HepG2 (cell line): ENCODE results near the gene LIFR. TPM values are rescaled to one million over a fixed set of nuclear protein-coding genes. Genes with fewer than 3 reads are reported as not detected.

Experiments
- ATAC-seq: fragments of 200-7000 bp; cut with Tn5 transposase; 3 replicates; pipeline ENCODE4 v1.9.1; 2020; ENCODE audit warnings: mild to moderate bottlenecking, moderate library complexity
- BruUV-seq: library from RNA; stranded (reverse); fragments of 400-500 nt; replicated peaks from 2 replicates; lab custom pipeline; 2021; lab: Mats Ljungman, UMichigan
- CTCF ChIA-PET: fragments of 300-600 bp; formaldehyde crosslinking; extraction: SDS; loops from one replicate; lab custom pipeline; 2021; ENCODE audit warnings: low total read pairs, inconsistent platforms, low intra/inter-chr PET ratio; lab: Yijun Ruan, JAX
- POLR2A ChIA-PET: fragments of 350-600 bp; sonication (Branson Sonifier 250); formaldehyde crosslinking; loops from one replicate; lab custom pipeline; 2020; ENCODE audit warnings: antibody characterized with exemption, inconsistent platforms; lab: Yijun Ruan, JAX
- DNase-seq: peaks from one replicate; pipeline ENCODE4 v3.0.0-alpha.2; 2015; ENCODE audit warnings: low spot score
- FAIRE-seq: peaks from 3 replicates; lab custom pipeline; 2011; peaks lifted over from hg19 to GRCh38; lab: Jason Lieb, UNC
- H2AFZ ChIP-seq: one replicate; pipeline ENCODE4 v1.6.1; 2011; ENCODE audit warnings: low read length, inconsistent platforms
- H3K27ac ChIP-seq: fragments of 300-600 bp; 3 replicates; pipeline ENCODE4 v1.8.0; 2011; ENCODE audit warnings: mixed run types, mild to moderate bottlenecking, mixed read lengths, low read length, inconsistent platforms; ENCODE audit not compliant: insufficient read depth; ENCODE audit errors: extremely low read length
- H3K27me3 ChIP-seq, 2 experiments: fragments of 200-600 bp in 1 of 2; 2 replicates in 1 of 2; 3 replicates in 1 of 2; pipeline versions ENCODE4 v1.6.0 to v1.8.0; 2011; ENCODE audit warnings: low read length in 2 of 2, mild to moderate bottlenecking in 2 of 2, moderate library complexity in 2 of 2, inconsistent platforms in 1 of 2; ENCODE audit not compliant: insufficient read depth in 2 of 2, control insufficient read depth in 1 of 2
- H3K36me3 ChIP-seq, 2 experiments: fragments of 200-600 bp in 1 of 2; replicated peaks in 1 of 2; 2 replicates in 1 of 2; 3 replicates in 1 of 2; pipeline versions ENCODE4 v1.5.1 to v1.8.0; 2011; ENCODE audit warnings: low read length in 2 of 2, inconsistent platforms in 1 of 2; ENCODE audit not compliant: insufficient read depth in 2 of 2, control insufficient read depth in 1 of 2
- H3K4me1 ChIP-seq: 2 replicates; pipeline ENCODE4 v1.5.1; 2012; ENCODE audit warnings: low read length, inconsistent platforms; ENCODE audit not compliant: insufficient read depth
- H3K4me2 ChIP-seq: 2 replicates; pipeline ENCODE4 v1.6.0; 2011; ENCODE audit warnings: low read depth, low read length, inconsistent platforms
- H3K4me3 ChIP-seq, 3 experiments: fragments of 200-600 bp in 1 of 3; sonication (generic), shearing (Covaris generic) in 1 of 3; replicated peaks in 1 of 3; 2 replicates each; pipeline ENCODE4 v1.5.1; 2011 to 2016; ENCODE audit warnings: low read length in 3 of 3, inconsistent platforms in 2 of 3, low read depth in 2 of 3, mild to moderate bottlenecking in 2 of 3, control low read depth in 1 of 3, mixed read lengths in 1 of 3; ENCODE audit not compliant: insufficient read depth in 1 of 3
- H3K79me2 ChIP-seq: one replicate; pipeline ENCODE4 v1.6.1; 2011; ENCODE audit warnings: low read length, inconsistent platforms; ENCODE audit not compliant: insufficient read depth
- H3K9ac ChIP-seq: 2 replicates; pipeline ENCODE4 v1.6.0; 2011; ENCODE audit warnings: mild to moderate bottlenecking, low read depth, low read length, inconsistent platforms; ENCODE audit not compliant: insufficient read depth
- H3K9me3 ChIP-seq: 2 replicates; pipeline ENCODE4 v1.5.1; 2012; ENCODE audit warnings: mild to moderate bottlenecking, low read length
- H4K20me1 ChIP-seq: 2 replicates; pipeline ENCODE4 v1.6.0; 2011; ENCODE audit warnings: inconsistent platforms, mild to moderate bottlenecking, low read length, moderate library complexity; ENCODE audit not compliant: insufficient read depth
- ASH2L ChIP-seq: fragments of 300-600, 200-600 bp; sonication (generic); IDR thresholded peaks from 2 replicates; pipeline ENCODE4 v1.7.0; 2017; ENCODE audit warnings: low read depth, mild to moderate bottlenecking, moderate library complexity, mixed read lengths, low read length; ENCODE audit not compliant: insufficient read length
- CBFB ChIP-seq: sonication (generic); formaldehyde crosslinking; IDR thresholded peaks from 2 replicates; pipeline ENCODE4 v1.4.0; 2020; ENCODE audit warnings: missing genetic modification reagents
- CBX5 ChIP-seq: sonication (generic); formaldehyde crosslinking; IDR thresholded peaks from 2 replicates; pipeline ENCODE4 v1.4.0; 2020; ENCODE audit warnings: missing genetic modification reagents, borderline replicate concordance
- HNRNPUL1 ChIP-seq: fragments of 200-400 bp; formaldehyde crosslinking; IDR thresholded peaks from 2 replicates; pipeline ENCODE4 v1.6.1; 2017; ENCODE audit warnings: low read depth, mild to moderate bottlenecking, low read length, moderate library complexity
- JUND ChIP-seq: sonication (generic); formaldehyde crosslinking; IDR thresholded peaks from 2 replicates; pipeline ENCODE4 v1.8.0; 2022; ENCODE audit warnings: mild to moderate bottlenecking, missing genetic modification reagents
- PTBP1 ChIP-seq: fragments of 200-400 bp; formaldehyde crosslinking; IDR thresholded peaks from 2 replicates; pipeline ENCODE4 v1.6.1; 2018; ENCODE audit warnings: low read length, low read depth; ENCODE audit not compliant: poor library complexity, severe bottlenecking
- ZBTB8A ChIP-seq: sonication (generic); formaldehyde crosslinking; IDR thresholded peaks from 2 replicates; pipeline ENCODE4 v1.4.0; 2020; ENCODE audit warnings: mild to moderate bottlenecking, low read depth, missing genetic modification reagents, borderline replicate concordance
- ZNF672 ChIP-seq: sonication (generic); formaldehyde crosslinking; IDR thresholded peaks from 2 replicates; pipeline ENCODE4 v1.8.1; 2022; ENCODE audit warnings: missing genetic modification reagents
- WGBS: methylation state at CpG from one replicate; pipeline ENCODE4 v1.1.6; 2017; ENCODE audit warnings: low lambda C conversion rate; 5-methylcytosine and 5-hydroxymethylcytosine counted together
- in situ Hi-C: cut with HindIII; loops from 2 replicates; pipeline ENCODE4 v1.10.0; 2017; ENCODE audit warnings: low pct_unique_long_range_greater_than_20kb; ENCODE audit not compliant: extremely low pct_ligation_motif_present
- intact Hi-C: fragments of 100-400 bp; cut with micrococcal nuclease; formaldehyde crosslinking; loops from one replicate; pipeline ENCODE4 v1.10.0; 2022; ENCODE audit not compliant: unreplicated experiment
- polyA plus RNA-seq, 8 experiments: library from polyadenylated mRNA; depleted of rRNA in 3 of 8; stranded (reverse) in 7 of 8; unstranded in 1 of 8; fragments of >200 nt; fragmentation: Illumina TruSeq in 4 of 8; extraction: Trizol in 4 of 8; gene quantifications; 2 replicates each; pipeline versions ENCODE4 v1.2.1 to v1.2.3, GENCODE V29; 2011 to 2016; ENCODE audit warnings: low read depth in 4 of 8, missing spikeins in 1 of 8, mixed read lengths in 1 of 8; ENCODE audit not compliant: insufficient read depth in 1 of 8
- total RNA-seq, 5 experiments: library from RNA; depleted of rRNA; stranded (reverse); fragments of >200 nt; fragmentation: Illumina TruSeq; extraction: Trizol; gene quantifications; 2 replicates each; pipeline ENCODE4 v1.2.3, GENCODE V29; 2016; ENCODE audit warnings: low read depth in 1 of 5
- TF ChIP-seq, protein P1 (sequence below): sonication (generic); formaldehyde crosslinking; conservative IDR thresholded peaks from 2 replicates; pipeline ENCODE4 v1.4.0; 2020; ENCODE audit warnings: missing genetic modification reagents
- TF ChIP-seq, protein P2 (sequence below): sonication (generic); formaldehyde crosslinking; IDR thresholded peaks from 2 replicates; pipeline ENCODE4 v1.5.1; 2020; ENCODE audit warnings: mild to moderate bottlenecking, missing genetic modification reagents, borderline replicate concordance

The LIFR gene
- total and polyA plus RNA-seq, 2 of the 13 experiments (the other 11 are each of a cell fraction or from before 2014, with no cell fraction given): 6.3 to 25.2 TPM

DNA sequence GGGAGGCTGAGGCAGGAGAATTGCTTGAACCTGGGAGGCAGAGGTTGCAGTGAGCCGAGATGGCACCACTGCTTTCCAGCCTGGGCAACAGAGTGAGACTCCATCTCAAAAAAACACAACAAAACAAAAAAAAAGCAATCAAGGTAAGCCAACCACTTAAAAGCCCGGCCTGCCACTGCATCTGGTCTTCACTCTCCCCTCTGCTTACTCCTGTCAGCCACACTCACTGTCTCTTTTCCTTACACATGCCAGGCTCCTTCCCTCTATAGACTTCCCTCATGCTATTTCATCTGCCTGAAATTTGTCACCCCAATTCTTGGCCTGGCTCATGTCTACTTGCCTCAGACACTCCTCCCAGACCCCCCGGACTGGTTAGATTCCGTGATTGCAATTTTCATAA lies 17.6 kb upstream of the LIFR start:
- WGBS: 14% methylated on average over 4 of the region's 4 CpGs

More for the DNA sequence above, 17.6 kb upstream of the LIFR start:
- CTCF ChIA-PET: no interaction called here
- TF ChIP-seq ZNF672 (CRISPR knock-in tag) (no peak), PTBP1 (no peak), ZBTB8A (no peak), CBFB (CRISPR knock-in tag) (no peak), CBX5 (CRISPR knock-in tag) (no peak), ASH2L (no peak), HNRNPUL1 (no peak), JUND (CRISPR knock-in tag) (no peak)
- TF ChIP-seq, protein P1, sequence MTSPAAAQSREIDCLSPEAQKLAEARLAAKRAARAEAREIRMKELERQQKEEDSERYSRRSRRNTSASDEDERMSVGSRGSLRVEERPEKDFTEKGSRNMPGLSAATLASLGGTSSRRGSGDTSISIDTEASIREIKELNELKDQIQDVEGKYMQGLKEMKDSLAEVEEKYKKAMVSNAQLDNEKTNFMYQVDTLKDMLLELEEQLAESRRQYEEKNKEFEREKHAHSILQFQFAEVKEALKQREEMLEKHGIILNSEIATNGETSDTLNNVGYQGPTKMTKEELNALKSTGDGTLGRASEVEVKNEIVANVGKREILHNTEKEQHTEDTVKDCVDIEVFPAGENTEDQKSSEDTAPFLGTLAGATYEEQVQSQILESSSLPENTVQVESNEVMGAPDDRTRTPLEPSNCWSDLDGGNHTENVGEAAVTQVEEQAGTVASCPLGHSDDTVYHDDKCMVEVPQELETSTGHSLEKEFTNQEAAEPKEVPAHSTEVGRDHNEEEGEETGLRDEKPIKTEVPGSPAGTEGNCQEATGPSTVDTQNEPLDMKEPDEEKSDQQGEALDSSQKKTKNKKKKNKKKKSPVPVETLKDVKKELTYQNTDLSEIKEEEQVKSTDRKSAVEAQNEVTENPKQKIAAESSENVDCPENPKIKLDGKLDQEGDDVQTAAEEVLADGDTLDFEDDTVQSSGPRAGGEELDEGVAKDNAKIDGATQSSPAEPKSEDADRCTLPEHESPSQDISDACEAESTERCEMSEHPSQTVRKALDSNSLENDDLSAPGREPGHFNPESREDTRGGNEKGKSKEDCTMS: no peak
- TF ChIP-seq, protein P2, sequence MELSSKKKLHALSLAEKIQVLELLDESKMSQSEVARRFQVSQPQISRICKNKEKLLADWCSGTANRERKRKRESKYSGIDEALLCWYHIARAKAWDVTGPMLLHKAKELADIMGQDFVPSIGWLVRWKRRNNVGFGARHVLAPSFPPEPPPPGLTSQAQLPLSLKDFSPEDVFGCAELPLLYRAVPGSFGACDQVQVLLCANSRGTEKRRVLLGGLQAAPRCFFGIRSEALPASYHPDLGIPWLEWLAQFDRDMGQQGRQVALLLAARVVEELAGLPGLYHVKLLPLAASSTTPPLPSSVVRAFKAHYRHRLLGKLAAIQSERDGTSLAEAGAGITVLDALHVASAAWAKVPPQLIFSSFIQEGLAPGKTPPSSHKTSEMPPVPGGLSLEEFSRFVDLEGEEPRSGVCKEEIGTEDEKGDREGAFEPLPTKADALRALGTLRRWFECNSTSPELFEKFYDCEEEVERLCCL (CRISPR knock-in tag): no peak
- FAIRE-seq (no peak), ATAC-seq (no peak), DNase-seq (no peak)
- H3K4me3 ChIP-seq: no peak overlapping the region
- in situ Hi-C loops (no loop called here), intact Hi-C loops (no loop called here)
- POLR2A ChIA-PET: no interaction called here
- H3K79me2 ChIP-seq: no peaks in the 10 kb centered on the region
- H3K27ac ChIP-seq: no peak overlapping the region
- BruUV-seq: no TSS peak
- H4K20me1 ChIP-seq: no peaks in the 10 kb centered on the region
- H3K4me1 ChIP-seq: no peaks in the 10 kb centered on the region
- no peak overlapping the region for H3K4me2 ChIP-seq
- H3K36me3 ChIP-seq: no peaks in the 10 kb centered on the region
- H2AFZ ChIP-seq: no peak overlapping the region
- no peak overlapping the region for H3K9ac ChIP-seq
- H3K27me3 ChIP-seq: no peaks in the 10 kb centered on the region
- H3K9me3 ChIP-seq: no peaks in the 10 kb centered on the region
